ENCODE results near the gene APOBEC3B.

DNA sequence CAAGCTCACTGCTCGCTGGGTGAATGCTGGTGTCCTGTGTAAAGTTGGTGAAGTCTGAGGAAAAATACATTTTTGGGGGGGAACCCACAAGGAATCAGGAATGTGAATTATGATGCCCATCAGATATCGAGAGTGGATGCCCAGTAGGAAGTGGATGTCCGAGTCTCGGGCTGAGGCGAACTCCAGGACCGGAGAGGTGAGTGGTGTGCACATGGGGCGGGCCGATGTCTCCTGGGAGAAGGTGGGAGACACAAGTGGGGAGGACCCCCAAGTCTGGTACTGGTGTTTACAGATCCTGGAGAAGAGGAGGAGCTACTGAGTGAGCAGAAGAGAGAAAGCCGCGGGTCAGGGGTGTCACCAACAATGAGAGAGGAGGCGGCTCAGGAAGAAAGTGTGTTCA is 43.9 kb upstream of the APOBEC3B start:
- TF ChIP-seq, protein P1, sequence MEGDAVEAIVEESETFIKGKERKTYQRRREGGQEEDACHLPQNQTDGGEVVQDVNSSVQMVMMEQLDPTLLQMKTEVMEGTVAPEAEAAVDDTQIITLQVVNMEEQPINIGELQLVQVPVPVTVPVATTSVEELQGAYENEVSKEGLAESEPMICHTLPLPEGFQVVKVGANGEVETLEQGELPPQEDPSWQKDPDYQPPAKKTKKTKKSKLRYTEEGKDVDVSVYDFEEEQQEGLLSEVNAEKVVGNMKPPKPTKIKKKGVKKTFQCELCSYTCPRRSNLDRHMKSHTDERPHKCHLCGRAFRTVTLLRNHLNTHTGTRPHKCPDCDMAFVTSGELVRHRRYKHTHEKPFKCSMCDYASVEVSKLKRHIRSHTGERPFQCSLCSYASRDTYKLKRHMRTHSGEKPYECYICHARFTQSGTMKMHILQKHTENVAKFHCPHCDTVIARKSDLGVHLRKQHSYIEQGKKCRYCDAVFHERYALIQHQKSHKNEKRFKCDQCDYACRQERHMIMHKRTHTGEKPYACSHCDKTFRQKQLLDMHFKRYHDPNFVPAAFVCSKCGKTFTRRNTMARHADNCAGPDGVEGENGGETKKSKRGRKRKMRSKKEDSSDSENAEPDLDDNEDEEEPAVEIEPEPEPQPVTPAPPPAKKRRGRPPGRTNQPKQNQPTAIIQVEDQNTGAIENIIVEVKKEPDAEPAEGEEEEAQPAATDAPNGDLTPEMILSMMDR (IDR thresholded peaks at IDR 0.05), result no peak
- no peak for TF ChIP-seq POLR2A (IDR thresholded peaks at IDR 0.05)
